Inflammatory macrophage treated with lipopolysaccharide for 1 hour (primary cell): ENCODE data around the gene SLA2.

Source experiments
- DNase-seq, 2 donors: peaks; one replicate each; pipeline ENCODE4 v3.0.0-alpha.2; 2020 to 2022

SLA2 gene

GRCh38 chr20:36607586-36608387, 38.2 kb downstream of the SLA2 start:
- no peak for DNase-seq

- peak; percentile 81 to 86 for DNase-seq
Observed at GRCh38 chr20:36606158-36607066, 39.6 kb downstream of the SLA2 start.

- peak; percentile 98 to 100 for DNase-seq
Observed at GRCh38 chr20:36605399-36606157, 40.4 kb downstream of the SLA2 start, which contains the start of gene RAB5IF. TSS of gene RAB5IF (plus strand) at chr20:36605779. CDS start at chr20:36605952, 173 bp downstream.

- peak; percentile 30 to 31 for DNase-seq
Observed at GRCh38 chr20:36604952-36605398, 41.0 kb downstream of the SLA2 start.

- peak; percentile 33 to 48 for DNase-seq
Observed at GRCh38 chr20:36601540-36601939, 44.5 kb downstream of the SLA2 start.

GRCh38 chr20:36599912-36600345, 46.1 kb downstream of the SLA2 start:
- peak; percentile 45 to 46 for DNase-seq

- peak in 1 of 2 donors; percentile 39 for DNase-seq
Observed at GRCh38 chr20:36593347-36593929, 52.6 kb downstream of the SLA2 start.

- no peak for DNase-seq
Observed at GRCh38 chr20:36591854-36592641, 53.9 kb downstream of the SLA2 start.

GRCh38 chr20:36591281-36591680, 54.7 kb downstream of the SLA2 start:
- DNase-seq, result no peak

- DNase-seq, result no peak
Observed at GRCh38 chr20:36587388-36588070, 58.5 kb downstream of the SLA2 start.

GRCh38 chr20:36585410-36586125, 60.4 kb downstream of the SLA2 start:
- no peak for DNase-seq

- no peak for DNase-seq
Observed at GRCh38 chr20:36584018-36584481, 61.9 kb downstream of the SLA2 start.

- DNase-seq, result no peak
Observed at GRCh38 chr20:36582821-36583220, 63.2 kb downstream of the SLA2 start.

- DNase-seq, result no peak
Observed at GRCh38 chr20:36582322-36582721, 63.7 kb downstream of the SLA2 start.

- DNase-seq, result no peak
Observed at GRCh38 chr20:36579996-36580545, 65.9 kb downstream of the SLA2 start.

GRCh38 chr20:36578356-36579041, 67.5 kb downstream of the SLA2 start:
- DNase-seq, result no peak

- DNase-seq, result no peak
Observed at GRCh38 chr20:36576081-36576445, 69.9 kb downstream of the SLA2 start.

GRCh38 chr20:36574366-36575135, 71.4 kb downstream of the SLA2 start:
- DNase-seq, result peak; percentile 35 to 40
